Measurements from ENCODE around the gene LST1.

The LST1 gene

DNA sequence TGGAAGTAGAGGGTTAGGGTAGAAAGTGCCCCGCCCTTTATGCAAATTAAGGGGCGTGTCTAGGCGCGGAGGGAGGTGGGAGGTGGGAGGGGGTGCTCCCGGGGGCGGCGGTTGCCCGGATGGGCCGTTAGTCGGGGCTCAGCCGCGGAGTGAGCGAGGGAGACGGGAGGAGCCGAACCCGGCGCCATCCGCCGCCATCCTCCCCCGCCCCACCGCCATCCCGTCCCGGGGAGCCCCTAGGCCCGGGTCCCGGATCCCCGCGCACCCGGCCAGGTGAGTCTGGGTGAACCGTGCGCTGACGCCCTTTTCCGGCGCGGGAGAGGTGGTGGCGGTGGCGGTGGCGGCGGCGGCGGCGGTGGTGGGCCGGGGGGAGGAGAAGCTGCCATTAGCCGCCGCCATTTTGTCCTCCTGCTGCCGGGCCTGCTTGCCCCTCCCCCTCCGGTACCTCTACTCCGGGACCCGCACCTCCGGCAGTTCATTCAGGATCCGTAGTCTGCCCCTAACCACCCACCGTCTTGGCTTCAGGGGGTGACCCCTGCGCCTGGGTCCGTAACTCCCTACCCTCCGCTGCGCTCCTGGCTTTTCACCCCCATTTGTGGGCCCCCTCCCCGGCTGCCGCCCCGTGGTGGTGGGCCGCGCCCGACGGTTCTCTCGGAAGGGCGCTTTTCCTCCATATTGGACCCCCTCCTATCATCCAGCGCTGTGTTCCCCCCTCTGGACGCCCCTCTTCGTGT lies 34.7 kb downstream of the LST1 start, which contains the start of gene PRRC2A:
TSS of gene PRRC2A (plus strand) at position 130 of the 734 bp plus-strand sequence. CDS start 2,075 bp downstream, outside the sequence.
- no peak for DNase-seq (ENCODE audit: low read depth)

- DNase-seq (ENCODE audit: low read depth) = no peak
Measured at GRCh38 chr6:31621320-31621939, 35.4 kb downstream of the LST1 start.

GRCh38 chr6:31621991-31622390 lies 35.9 kb downstream of the LST1 start:
- DNase-seq (ENCODE audit: low read depth) = no peak

GRCh38 chr6:31622684-31623091 lies 36.6 kb downstream of the LST1 start:
- no peak for DNase-seq (ENCODE audit: low read depth)

- no peak for DNase-seq (ENCODE audit: low read depth)
Measured at GRCh38 chr6:31624070-31624469, 38.0 kb downstream of the LST1 start.

- no peak for DNase-seq (ENCODE audit: low read depth)
Measured at GRCh38 chr6:31626952-31627351, 40.9 kb downstream of the LST1 start.

- DNase-seq (ENCODE audit: low read depth) = no peak
Measured at GRCh38 chr6:31627690-31628287, 41.7 kb downstream of the LST1 start.

DNA sequence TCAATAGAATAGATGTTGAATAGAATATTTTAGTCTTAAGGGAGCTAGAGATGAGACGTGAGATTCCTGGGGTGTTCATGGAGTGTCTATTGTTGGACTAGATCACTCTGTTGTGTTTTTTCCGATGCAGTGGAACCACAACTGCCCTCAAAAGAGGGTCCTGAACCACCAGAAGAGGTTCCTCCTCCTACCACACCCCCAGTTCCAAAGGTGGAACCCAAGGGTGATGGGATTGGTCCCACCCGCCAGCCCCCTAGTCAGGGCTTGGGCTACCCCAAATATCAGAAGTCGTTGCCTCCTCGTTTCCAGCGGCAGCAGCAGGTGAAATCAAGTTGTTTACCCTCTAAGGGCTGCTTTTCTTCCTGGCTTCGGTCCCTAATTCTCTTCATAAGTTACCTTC lies 42.9 kb downstream of the LST1 start:
- DNase-seq (ENCODE audit: low read depth) = no peak

- no peak for DNase-seq (ENCODE audit: low read depth)
Measured at GRCh38 chr6:31630177-31630934, 44.3 kb downstream of the LST1 start.

DNA sequence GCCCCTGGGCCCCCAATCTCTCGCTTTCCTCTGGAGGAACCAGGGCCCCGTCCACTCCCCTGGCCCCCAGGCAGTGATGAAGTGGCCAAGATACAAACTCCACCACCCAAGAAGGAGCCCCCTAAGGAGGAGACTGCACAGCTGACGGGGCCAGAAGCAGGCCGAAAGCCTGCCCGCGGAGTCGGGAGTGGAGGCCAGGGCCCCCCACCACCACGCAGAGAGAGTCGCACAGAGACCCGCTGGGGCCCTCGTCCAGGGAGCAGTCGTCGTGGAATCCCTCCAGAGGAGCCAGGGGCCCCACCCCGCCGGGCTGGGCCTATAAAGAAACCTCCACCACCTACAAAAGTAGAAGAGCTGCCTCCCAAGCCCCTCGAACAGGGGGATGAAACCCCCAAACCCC lies 45.1 kb downstream of the LST1 start:
- DNase-seq (ENCODE audit: low read depth) = no peak

DNA sequence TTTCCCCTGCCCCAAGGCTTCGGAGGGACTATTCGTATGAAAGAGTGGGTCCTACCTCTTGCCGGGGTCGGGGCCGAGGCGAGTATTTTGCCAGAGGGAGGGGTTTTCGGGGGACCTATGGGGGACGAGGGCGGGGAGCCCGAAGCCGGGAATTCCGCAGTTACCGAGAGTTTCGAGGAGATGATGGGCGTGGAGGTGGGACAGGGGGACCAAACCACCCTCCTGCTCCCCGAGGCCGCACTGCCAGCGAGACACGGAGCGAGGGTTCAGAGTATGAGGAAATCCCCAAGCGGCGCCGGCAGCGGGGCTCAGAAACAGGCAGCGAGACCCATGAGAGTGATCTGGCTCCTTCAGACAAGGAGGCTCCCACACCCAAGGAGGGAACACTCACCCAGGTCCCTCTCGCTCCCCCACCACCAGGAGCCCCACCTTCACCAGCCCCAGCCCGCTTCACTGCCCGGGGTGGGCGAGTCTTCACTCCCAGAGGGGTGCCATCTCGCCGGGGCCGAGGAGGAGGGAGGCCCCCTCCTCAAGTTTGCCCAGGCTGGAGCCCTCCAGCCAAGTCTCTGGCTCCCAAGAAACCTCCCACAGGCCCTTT lies 45.7 kb downstream of the LST1 start:
- DNase-seq (ENCODE audit: low read depth) = no peak

DNA sequence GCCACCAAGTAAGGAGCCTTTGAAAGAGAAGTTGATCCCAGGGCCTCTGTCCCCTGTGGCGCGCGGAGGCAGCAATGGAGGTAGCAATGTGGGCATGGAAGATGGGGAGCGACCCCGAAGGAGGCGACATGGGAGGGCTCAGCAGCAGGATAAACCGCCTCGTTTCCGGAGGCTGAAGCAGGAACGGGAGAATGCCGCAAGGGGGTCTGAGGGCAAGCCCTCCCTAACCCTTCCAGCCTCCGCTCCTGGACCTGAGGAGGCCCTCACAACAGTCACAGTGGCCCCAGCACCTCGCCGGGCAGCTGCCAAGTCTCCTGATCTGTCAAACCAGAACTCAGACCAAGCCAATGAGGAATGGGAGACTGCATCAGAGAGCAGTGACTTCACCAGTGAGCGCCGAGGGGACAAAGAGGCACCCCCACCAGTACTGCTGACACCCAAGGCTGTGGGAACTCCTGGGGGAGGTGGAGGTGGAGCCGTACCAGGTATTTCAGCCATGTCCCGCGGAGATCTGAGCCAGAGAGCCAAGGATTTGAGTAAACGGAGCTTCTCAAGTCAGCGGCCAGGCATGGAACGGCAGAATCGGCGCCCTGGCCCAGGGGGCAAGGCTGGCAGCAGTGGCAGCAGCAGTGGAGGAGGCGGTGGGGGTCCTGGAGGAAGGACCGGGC lies 46.3 kb downstream of the LST1 start:
- no peak for DNase-seq (ENCODE audit: low read depth)

GRCh38 chr6:31633447-31633846 lies 47.4 kb downstream of the LST1 start:
- no peak for DNase-seq (ENCODE audit: low read depth)

- no peak for DNase-seq (ENCODE audit: low read depth)
Measured at GRCh38 chr6:31634131-31634530, 48.1 kb downstream of the LST1 start.

GRCh38 chr6:31634969-31635575 lies 49.0 kb downstream of the LST1 start:
- no peak for DNase-seq (ENCODE audit: low read depth)

DNA sequence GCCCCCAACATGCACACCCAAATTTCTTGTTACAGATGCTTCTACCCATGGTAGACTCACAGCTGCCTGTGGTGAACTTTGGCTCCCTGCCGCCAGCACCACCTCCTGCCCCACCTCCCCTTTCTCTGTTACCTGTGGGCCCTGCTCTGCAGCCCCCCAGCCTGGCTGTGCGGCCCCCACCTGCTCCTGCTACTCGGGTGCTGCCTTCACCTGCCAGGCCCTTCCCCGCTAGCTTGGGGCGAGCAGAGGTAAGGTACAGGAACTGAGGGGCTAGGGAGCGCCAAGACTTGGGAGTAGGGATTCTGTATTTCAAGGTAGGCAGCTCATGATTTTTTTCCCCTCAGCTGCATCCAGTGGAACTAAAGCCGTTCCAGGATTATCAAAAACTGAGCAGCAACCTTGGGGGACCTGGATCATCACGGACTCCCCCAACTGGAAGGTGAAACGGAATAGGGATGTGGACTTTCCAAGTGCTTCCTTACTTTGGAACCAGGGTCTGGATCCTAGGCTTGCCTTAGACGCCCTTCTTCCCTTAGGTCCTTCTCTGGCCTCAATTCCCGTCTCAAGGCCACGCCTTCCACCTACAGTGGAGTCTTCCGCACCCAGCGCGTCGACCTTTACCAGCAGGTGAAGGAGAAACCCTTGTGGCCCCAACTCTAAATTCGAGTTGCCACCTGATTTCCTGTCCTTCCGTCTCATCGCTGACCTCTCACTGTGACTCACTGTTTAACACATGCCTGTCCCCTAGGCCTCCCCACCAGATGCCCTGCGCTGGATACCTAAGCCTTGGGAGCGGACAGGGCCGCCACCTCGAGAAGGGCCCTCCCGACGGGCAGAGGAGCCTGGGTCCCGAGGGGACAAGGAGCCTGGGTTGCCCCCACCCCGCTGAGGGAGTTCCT lies 50.9 kb downstream of the LST1 start:
- DNase-seq (ENCODE audit: low read depth) = no peak

Data from activated T-helper 1 cell treated with Interleukin-2 at 50 U/mL for 16 hours (primary cell).